HTERT RPE-1 (cell line): Measurements from ENCODE around the gene BACE1.
"Not testable (repeated sequence)": the region's sequence is repeated elsewhere in the genome, so short reads cannot be mapped to it uniquely, and the experiment has no call there.

Experiments
- in situ Hi-C: fragments of 300-500 bp; cut with MboI; formaldehyde crosslinking; loops from 4 replicates; pipeline ENCODE4 v1.14.3; 2020; ENCODE audit warnings: low sequenced_read_pairs

The BACE1 gene

DNA sequence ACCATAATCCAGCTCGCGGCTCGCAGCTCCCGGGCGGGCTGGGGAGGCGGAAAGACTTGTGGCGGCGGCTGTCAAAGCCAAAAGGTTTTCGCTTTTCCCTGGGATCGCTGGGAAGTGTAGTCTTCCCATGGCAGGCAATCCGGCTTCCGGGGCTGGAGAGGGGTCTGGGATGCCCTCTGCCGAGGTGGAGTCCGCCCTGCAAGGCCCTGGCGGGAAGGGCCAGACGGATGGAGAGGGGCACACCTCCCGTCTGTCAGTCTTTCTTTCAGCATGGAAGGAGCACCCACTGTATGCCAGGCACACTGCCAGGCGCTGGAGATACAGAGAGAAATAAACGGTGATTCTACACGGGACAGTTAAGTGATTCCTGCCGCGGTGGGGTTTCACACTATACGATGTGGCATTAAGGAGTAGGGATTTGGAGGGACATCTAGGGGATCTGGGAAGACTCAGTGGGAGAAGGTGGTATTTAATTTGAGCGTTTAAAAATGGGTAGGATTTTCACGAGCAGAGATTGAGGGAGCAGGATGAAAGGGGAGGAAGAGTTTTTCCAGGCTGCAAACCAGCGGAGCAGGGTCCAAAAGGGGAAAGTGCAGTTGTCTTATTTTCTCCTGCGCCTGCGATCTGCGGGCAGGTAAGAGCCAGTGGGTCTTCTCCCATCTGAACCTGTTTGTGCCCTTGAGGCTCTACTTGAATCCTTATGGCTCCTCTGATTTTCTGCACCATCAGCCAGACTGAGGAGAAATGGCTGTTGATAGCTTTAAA, at the start of gene BACE1:
Gene BACE1, minus strand, starts transcription at position 60 of the 765 bp plus-strand sequence. CDS start 461 bp downstream, outside the sequence.
- in situ Hi-C loops, result no loop called here

GRCh38 chr11:117361432-117361831, 45.4 kb upstream of the BACE1 start:
- in situ Hi-C loops, result no loop called here

DNA sequence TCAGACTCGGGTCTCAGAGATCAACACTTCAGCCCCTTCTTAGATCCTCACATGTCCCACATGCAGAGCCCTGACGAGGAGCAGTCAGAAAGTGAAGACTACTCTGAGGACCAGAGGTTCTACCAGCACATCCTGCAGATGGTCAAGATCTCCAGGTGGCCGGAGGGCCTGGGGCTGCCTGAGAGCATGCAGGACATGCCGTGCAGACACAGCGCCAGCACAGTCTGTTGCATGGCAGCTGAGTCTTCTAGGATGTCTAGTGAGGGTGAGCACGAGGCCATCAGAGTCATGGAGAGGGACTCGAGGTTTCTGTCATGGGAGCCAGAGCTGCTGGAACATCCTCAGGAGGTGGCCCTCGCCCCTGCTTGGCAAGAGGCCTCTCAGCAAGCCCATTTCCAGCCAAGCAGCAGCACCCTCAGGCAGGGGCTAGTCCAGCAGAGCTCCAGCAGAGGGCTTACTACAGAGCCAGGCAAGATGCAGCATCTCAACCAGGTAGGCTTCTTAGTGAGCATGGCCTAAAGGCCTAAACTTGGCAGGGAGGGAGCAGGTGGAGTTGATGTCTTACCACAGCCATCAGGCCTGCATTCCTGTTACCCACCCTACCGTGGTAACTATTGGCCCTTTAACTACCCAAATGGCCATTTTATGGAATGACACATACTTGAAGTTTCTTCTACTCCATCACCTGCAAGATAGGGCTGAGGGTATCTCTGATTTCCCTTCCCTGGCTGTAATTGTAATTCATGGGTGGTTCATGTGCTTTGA, 40.3 kb upstream of the BACE1 start:
- in situ Hi-C loops, result no loop called here

DNA sequence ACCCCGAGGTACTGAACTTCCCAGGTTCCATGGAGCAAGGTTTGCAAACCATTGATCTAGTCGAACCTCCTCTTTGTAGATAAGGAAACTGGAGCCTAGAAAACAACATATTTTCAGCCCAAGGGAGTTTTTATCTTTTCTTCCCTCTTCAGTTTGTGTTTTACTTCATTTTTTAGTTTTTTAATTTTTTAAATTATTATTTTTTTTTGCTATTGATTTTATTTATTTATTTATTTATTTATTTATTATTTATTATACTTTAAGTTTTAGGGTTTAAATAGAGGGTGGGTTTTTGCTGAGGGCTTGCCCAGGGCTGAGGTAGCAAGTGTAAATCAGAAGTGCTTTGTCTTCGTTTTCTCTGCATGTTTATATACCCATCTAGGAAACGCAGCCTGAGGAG, 38.5 kb upstream of the BACE1 start:
- in situ Hi-C loops, result no loop called here

DNA sequence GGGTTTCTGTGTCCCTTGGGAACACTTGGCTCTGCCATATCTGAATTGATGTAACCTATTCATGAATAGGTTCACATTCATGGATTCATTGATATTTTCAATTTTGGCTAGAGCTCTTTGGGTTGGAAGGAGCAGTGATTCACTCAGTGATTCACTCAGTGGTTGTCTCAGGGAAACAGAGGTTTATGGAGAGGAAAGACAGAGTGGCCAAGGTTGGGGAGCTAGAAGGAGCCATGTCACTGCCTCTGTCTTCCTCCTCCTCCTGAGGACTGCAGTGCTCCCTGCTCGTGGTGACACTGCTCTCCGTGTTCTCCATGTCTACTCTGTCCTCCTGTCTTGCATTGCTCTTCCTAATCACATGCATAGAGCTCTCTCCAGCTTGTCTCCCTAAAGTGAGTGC, 29.0 kb upstream of the BACE1 start:
- in situ Hi-C loops, result no loop called here

DNA sequence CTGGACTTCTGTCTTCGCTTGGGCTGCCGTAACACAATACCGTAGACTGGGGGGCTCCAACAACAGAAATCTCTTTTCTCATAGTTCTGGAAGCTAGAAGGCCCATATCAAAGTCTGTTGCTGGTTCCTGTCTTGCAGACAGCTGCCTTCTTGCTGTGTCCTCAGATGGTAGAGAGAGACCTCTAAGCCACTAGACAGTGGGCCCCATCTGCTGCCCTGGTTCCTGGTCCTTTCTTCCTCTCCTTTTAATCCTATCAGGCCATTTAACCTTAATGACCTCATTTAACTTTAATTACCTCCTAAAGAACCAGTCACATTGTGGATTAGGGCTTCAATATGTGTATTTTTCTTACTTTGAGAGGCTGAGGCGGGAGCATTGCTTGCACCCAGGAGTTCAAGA, 21.0 kb upstream of the BACE1 start:
- in situ Hi-C loops, result no loop called here

DNA sequence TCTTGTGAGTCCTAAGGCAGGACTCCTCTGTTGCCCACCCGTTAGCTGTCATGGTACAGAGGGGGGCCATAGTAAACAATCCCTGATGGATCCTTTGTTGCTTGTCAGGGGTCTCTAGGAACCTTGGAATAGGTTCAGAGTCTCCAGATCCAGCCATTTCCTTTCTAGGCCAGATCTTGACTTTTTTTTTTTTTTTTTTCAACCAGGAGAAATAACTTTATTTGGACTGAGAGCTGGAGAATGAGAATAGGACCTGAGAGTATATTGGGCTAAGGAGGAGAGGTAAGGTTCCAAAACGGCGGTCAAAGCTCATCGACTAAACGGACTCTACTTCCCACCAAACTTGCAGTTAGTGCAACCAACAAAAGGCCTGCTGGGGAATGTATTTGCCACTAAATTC, 19.3 kb upstream of the BACE1 start:
- in situ Hi-C loops, result no loop called here

DNA sequence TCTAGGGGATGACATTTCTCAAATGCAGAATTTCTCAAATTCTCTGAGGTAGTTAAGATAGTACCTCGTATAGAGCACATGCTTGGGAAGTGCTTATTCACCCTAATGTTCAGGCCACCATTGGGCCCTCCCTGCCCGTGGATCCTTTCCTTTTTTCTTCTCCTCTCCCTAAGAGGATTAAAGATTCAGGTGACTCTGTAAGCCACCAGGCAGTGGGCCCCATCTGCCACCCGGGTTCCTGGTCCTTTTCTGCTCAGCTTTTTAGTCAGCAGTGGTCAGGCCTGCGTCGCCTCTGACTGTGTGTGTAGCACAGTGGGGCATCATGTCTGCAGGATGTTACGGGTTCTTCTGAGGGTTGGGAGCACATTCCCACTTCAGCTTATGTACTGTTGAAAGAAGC, 18.8 kb upstream of the BACE1 start:
- in situ Hi-C loops, result no loop called here

- in situ Hi-C loops, result no loop called here
These were observed 17.9 kb upstream of the BACE1 start for GRCh38 chr11:117333917-117334316.

GRCh38 chr11:117332843-117333242, 16.8 kb upstream of the BACE1 start:
- in situ Hi-C loops, result no loop called here

- in situ Hi-C loops, result no loop called here
These were observed 12.4 kb upstream of the BACE1 start for GRCh38 chr11:117328375-117329010.

DNA sequence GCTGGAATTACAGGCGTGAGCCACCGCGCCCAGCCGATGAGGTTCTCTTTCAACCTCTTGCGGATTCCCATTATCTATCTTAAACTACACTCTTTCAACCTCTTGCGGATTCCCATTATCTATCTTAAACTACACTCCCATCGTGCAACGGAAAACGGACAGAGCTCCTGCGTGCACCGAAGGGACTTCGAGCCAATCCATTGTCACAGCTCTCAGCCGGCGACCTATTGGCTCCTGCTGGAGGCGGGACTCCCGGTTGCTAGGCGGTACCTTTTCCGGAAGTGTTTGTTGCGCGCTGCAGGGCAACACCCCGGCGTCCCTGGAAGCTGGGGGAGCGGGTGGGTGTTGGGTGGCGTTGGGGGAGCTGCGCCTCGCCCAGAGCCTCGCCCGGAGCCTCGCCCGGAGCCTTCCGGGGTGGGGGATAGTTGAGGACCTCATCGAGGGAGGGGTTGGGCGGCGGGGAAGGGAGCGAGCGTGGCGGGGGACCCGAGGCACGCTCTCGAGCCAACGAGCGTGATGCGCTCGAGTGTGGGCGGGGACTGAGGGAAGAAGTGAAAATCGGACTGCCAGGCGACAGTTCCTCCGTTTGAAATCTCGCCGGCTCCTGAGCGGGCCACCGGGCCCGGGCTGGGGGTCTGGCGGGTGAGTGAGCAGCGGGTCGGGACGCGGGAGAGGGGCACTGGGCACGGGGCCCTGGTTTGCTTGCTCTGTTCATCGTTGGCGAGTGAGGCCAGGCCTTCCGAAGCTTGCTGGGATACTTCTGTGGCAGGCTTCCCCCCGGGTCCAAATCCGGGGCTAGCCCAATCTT, 11.7 kb upstream of the BACE1 start, which contains the start of gene CEP164:
Gene CEP164, plus strand, starts transcription at position 288 of the 808 bp plus-strand sequence. CDS start 10,733 bp downstream, outside the sequence.
- in situ Hi-C loops, result no loop called here

GRCh38 chr11:117327255-117327566, 11.2 kb upstream of the BACE1 start:
- in situ Hi-C loops, result not testable (repeated sequence)

- in situ Hi-C loops, result no loop called here
These were observed 3.3 kb upstream of the BACE1 start for GRCh38 chr11:117319214-117319840.

GRCh38 chr11:117318738-117319137, 2.7 kb upstream of the BACE1 start:
- in situ Hi-C loops, result no loop called here

GRCh38 chr11:117315285-117316196, 515 bp downstream of the BACE1 start:
- in situ Hi-C loops, result no loop called here

DNA sequence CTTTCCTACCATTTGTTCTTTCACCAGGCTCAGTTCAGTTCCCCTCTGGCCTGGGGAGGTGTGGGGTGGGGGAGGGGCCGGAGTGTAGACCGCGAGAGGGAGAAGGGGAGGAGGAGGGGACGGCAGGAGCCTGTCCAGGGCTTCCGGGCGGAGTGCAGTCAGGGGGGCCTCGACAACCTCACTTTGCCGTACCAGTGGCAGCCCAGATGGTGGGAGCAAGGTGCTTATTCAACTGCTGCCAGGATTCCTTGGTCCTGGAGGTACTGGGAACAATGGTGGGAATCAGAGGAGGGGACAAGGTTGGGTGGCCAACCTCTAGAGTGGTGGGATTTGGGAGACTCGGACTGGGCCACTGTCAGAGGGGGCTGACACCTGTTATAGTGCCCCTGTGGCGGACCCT, 1.2 kb downstream of the BACE1 start:
- in situ Hi-C loops, result no loop called here

GRCh38 chr11:117313828-117314768, 2.0 kb downstream of the BACE1 start:
- in situ Hi-C loops, result no loop called here
